Testis (tissue), 5 donors: ENCODE results near the gene XIRP2. TPM values are rescaled to one million over a fixed set of nuclear protein-coding genes. Genes with fewer than 3 reads are reported as not detected.

Experiments used
- DNase-seq: peaks from one replicate; pipeline ENCODE4 v3.0.0-alpha.2; 2019
- H3K27ac ChIP-seq, 2 donors: fragments of 200-600 bp; sonication (generic); one replicate each; pipeline ENCODE4 v1.5.1; 2019
- H3K27me3 ChIP-seq: fragments of 200-600 bp; sonication (generic); one replicate; pipeline ENCODE4 v1.5.1; 2019
- H3K36me3 ChIP-seq: fragments of 200-600 bp; sonication (generic); one replicate; pipeline ENCODE4 v1.5.1; 2017; ENCODE audit warnings: low read depth; ENCODE audit errors: missing control alignments
- H3K4me1 ChIP-seq: fragments of 200-600 bp; sonication (generic); one replicate; pipeline ENCODE4 v1.5.1; 2019
- H3K4me3 ChIP-seq, 2 donors: fragments of 200-600 bp; sonication (generic); one replicate each; pipeline ENCODE4 v1.5.1; 2017 to 2019
- H3K9me3 ChIP-seq: fragments of 200-600 bp; sonication (generic); one replicate; pipeline ENCODE4 v1.5.1; 2017
- CTCF ChIP-seq, 3 experiments: fragments of 450-650 bp in 2 of 3; fragments of 200-600 bp in 1 of 3; sonication (generic) in 1 of 3; IDR thresholded peaks; one replicate each; pipeline ENCODE4 v1.5.1; 2016 to 2019; ENCODE audit warnings: antibody characterized with exemption in 3 of 3, mild to moderate bottlenecking in 2 of 3, moderate library complexity in 1 of 3
- POLR2A ChIP-seq: fragments of 450-650 bp; IDR thresholded peaks from one replicate; pipeline ENCODE4 v1.6.1; 2017; ENCODE audit warnings: antibody characterized with exemption, mild to moderate bottlenecking, moderate library complexity
- WGBS, 2 donors: methylation state at CpG; one replicate each; pipeline ENCODE4 v1.1.5; 2018; 5-methylcytosine and 5-hydroxymethylcytosine counted together
- intact Hi-C: fragments of 100-400 bp; cut with DNase I; formaldehyde crosslinking; loops from one replicate; pipeline ENCODE4 v1.15.1; 2023; ENCODE audit warnings: low total_unique reads
- long read RNA-seq, 2 donors: transcript quantifications; one replicate each; lab custom pipeline, GENCODE V29; 2026
- polyA plus RNA-seq: library from polyadenylated mRNA; stranded (reverse); fragments of 350-450 nt; fragmentation: Illumina TruSeq; extraction: RNeasy Lipid Tissue Mini Kit (QIAGEN cat#74804); gene quantifications from one replicate; pipeline ENCODE4 v1.2.3, GENCODE V29; 2014; ENCODE audit warnings: low read depth, low replicate concordance; ENCODE audit not compliant: insufficient read depth
- total RNA-seq, 2 donors: library from RNA; depleted of rRNA; stranded (reverse); fragments of >200 nt; gene quantifications; one replicate each; pipeline ENCODE4 v1.2.3, GENCODE V29; 2016

The XIRP2 gene
- total RNA-seq (1 to 10 TPM; 1.1 to 3.9 TPM), polyA plus RNA-seq (5.9 TPM)
- long read RNA-seq, donor 1 = 0 reads
- long read RNA-seq, donor 2 = 0 reads

- TF ChIP-seq POLR2A = no peak
- TF ChIP-seq CTCF (IDR thresholded peaks at IDR 0.05) = no peak
- DNase-seq = no peak
- H3K4me3 ChIP-seq = no peak within 1 kb of the TSS
- H3K4me1 ChIP-seq = no peaks in the 10 kb centered on the region
- H3K27me3 ChIP-seq = no peaks in the 10 kb centered on the region
- 68 to 73% methylated on average over 2 of the region's 2 CpGs for WGBS, 2 donors
- H3K9me3 ChIP-seq = no peaks in the 10 kb centered on the region
- intact Hi-C loops = no loop called here
- H3K36me3 ChIP-seq = no peaks in the 10 kb centered on the region
- no peak within 1 kb of the TSS for H3K27ac ChIP-seq
Measured at GRCh38 chr2:166888180-166888579, at the start of gene XIRP2. XIRP2 (plus strand) TSS chr2:166888480; CDS start chr2:166903483, 15,003 bp downstream.

GRCh38 chr2:166841152-166841551 lies 47.1 kb upstream of the XIRP2 start:
- no peak overlapping the region for H3K4me3 ChIP-seq
- WGBS, 2 donors = 64 to 68% methylated on average over 2 of the region's 2 CpGs
- H3K36me3 ChIP-seq = no peaks in the 10 kb centered on the region
- H3K27me3 ChIP-seq = no peaks in the 10 kb centered on the region
- no peak for DNase-seq
- no peaks in the 10 kb centered on the region for H3K9me3 ChIP-seq
- no peak overlapping the region for H3K27ac ChIP-seq
- TF ChIP-seq CTCF (IDR thresholded peaks at IDR 0.05) (no peak), POLR2A (no peak)
- H3K4me1 ChIP-seq = no peaks in the 10 kb centered on the region
- intact Hi-C loops = no loop called here

GRCh38 chr2:166841679-166842078 lies 46.6 kb upstream of the XIRP2 start:
- H3K27me3 ChIP-seq = no peaks in the 10 kb centered on the region
- H3K4me1 ChIP-seq = no peaks in the 10 kb centered on the region
- no peak for DNase-seq
- no peaks in the 10 kb centered on the region for H3K36me3 ChIP-seq
- intact Hi-C loops = no loop called here
- 39 to 59% methylated on average over 1 of the region's 1 CpG for WGBS, 2 donors
- no peaks in the 10 kb centered on the region for H3K9me3 ChIP-seq
- no peak for TF ChIP-seq POLR2A
- TF ChIP-seq CTCF (IDR thresholded peaks at IDR 0.05) = no peak
- no peak overlapping the region for H3K4me3 ChIP-seq
- no peak overlapping the region for H3K27ac ChIP-seq

GRCh38 chr2:166844111-166844510 lies 44.2 kb upstream of the XIRP2 start:
- no peak for DNase-seq
- H3K27me3 ChIP-seq = no peaks in the 10 kb centered on the region
- intact Hi-C loops = no loop called here
- 77 to 90% methylated on average over 1 of the region's 1 CpG for WGBS, 2 donors
- H3K9me3 ChIP-seq = no peaks in the 10 kb centered on the region
- TF ChIP-seq CTCF (IDR thresholded peaks at IDR 0.05) (no peak), POLR2A (no peak)
- H3K4me1 ChIP-seq = no peaks in the 10 kb centered on the region
- no peak overlapping the region for H3K4me3 ChIP-seq
- H3K27ac ChIP-seq = no peak overlapping the region
- no peaks in the 10 kb centered on the region for H3K36me3 ChIP-seq

- H3K4me1 ChIP-seq = no peaks in the 10 kb centered on the region
- H3K9me3 ChIP-seq = no peaks in the 10 kb centered on the region
- no peak overlapping the region for H3K4me3 ChIP-seq
- intact Hi-C loops = no loop called here
- no peak for DNase-seq
- H3K36me3 ChIP-seq = no peaks in the 10 kb centered on the region
- 43 to 55% methylated on average over 6 of the region's 6 CpGs for WGBS, 2 donors
- H3K27ac ChIP-seq = no peak overlapping the region
- no peaks in the 10 kb centered on the region for H3K27me3 ChIP-seq
- no peak for TF ChIP-seq POLR2A
- TF ChIP-seq CTCF (IDR thresholded peaks at IDR 0.05) = no peak
Measured at GRCh38 chr2:166862468-166863132, 25.7 kb upstream of the XIRP2 start.
